Hepatocyte (in vitro differentiated cells): ENCODE data around the gene EGF. TPM values are rescaled to one million over a fixed set of nuclear protein-coding genes. Genes with fewer than 3 reads are reported as not detected.

Experiments
- DNase-seq: peaks from one replicate; pipeline ENCODE4 v3.0.0-alpha.2; 2016; ENCODE audit warnings: low spot score
- H2AFZ ChIP-seq: fragments of 200-600 bp; sonication (generic); 2 replicates; pipeline ENCODE4 v1.6.0; 2016; ENCODE audit warnings: antibody characterized with exemption, mild to moderate bottlenecking
- H3K27ac ChIP-seq: fragments of 200-600 bp; sonication (generic); 2 replicates; pipeline ENCODE4 v1.5.1; 2016; ENCODE audit warnings: mild to moderate bottlenecking
- H3K27me3 ChIP-seq: fragments of 200-600 bp; sonication (generic); 2 replicates; pipeline ENCODE4 v1.6.1; 2016
- H3K36me3 ChIP-seq: fragments of 200-600 bp; sonication (generic); replicated peaks from 2 replicates; pipeline ENCODE4 v1.5.1; 2016; ENCODE audit warnings: low read depth; ENCODE audit not compliant: insufficient read depth
- H3K4me1 ChIP-seq: fragments of 200-600 bp; sonication (generic); 2 replicates; pipeline ENCODE4 v1.5.1; 2016; ENCODE audit warnings: mild to moderate bottlenecking, moderate library complexity; ENCODE audit not compliant: insufficient read depth
- H3K4me2 ChIP-seq: fragments of 200-600 bp; sonication (generic); 2 replicates; pipeline ENCODE4 v1.6.0; 2016
- H3K4me3 ChIP-seq: fragments of 200-600 bp; sonication (generic); 2 replicates; pipeline ENCODE4 v1.5.1; 2016; ENCODE audit warnings: mild to moderate bottlenecking
- H3K79me2 ChIP-seq: fragments of 200-600 bp; sonication (generic); 2 replicates; pipeline ENCODE4 v1.6.0; 2017; ENCODE audit warnings: mild to moderate bottlenecking
- H3K9me2 ChIP-seq: fragments of 200-600 bp; sonication (generic); replicated peaks from 2 replicates; pipeline ENCODE4 v1.6.0; 2017; ENCODE audit warnings: mild to moderate bottlenecking; ENCODE audit not compliant: insufficient read depth
- H3K9me3 ChIP-seq: fragments of 200-600 bp; sonication (generic); 2 replicates; pipeline ENCODE4 v1.5.1; 2016; ENCODE audit warnings: low read depth, mild to moderate bottlenecking
- H4K20me1 ChIP-seq: fragments of 200-600 bp; sonication (generic); 2 replicates; pipeline ENCODE4 v1.6.0; 2016; ENCODE audit warnings: mild to moderate bottlenecking; ENCODE audit not compliant: insufficient read depth, poor library complexity, severe bottlenecking
- EZH2 ChIP-seq: fragments of 200-600 bp; sonication (generic); IDR thresholded peaks from 2 replicates; pipeline ENCODE4 v1.6.1; 2016; ENCODE audit warnings: antibody characterized with exemption, mild to moderate bottlenecking, borderline replicate concordance
- EZH2phosphoT487 ChIP-seq: fragments of 200-600 bp; sonication (generic); IDR thresholded peaks from one replicate; pipeline ENCODE4 v1.6.1; 2018; ENCODE audit warnings: antibody characterized with exemption, mild to moderate bottlenecking, low read depth, moderate library complexity; ENCODE audit not compliant: unreplicated experiment, severe bottlenecking
- WGBS: methylation state at CpG from one replicate; pipeline ENCODE4 v1.1.6; 2016; ENCODE audit warnings: low lambda C conversion rate; ENCODE audit errors: missing lambda C conversion rate; 5-methylcytosine and 5-hydroxymethylcytosine counted together
- polyA plus RNA-seq: library from polyadenylated mRNA; unstranded; fragments of >200 nt; fragmentation: Nextera tagmentation; extraction: Ambion mirVana; gene quantifications from 2 replicates; pipeline ENCODE4 v1.2.1, GENCODE V29; 2016
- total RNA-seq: library from RNA; depleted of rRNA; stranded (reverse); fragments of >200 nt; gene quantifications from 2 replicates; pipeline ENCODE4 v1.2.3, GENCODE V29; 2014
- TF ChIP-seq, protein P1 (sequence below): fragments of 200-600 bp; sonication (generic); IDR thresholded peaks from 2 replicates; pipeline ENCODE4 v1.5.1; 2016; ENCODE audit warnings: antibody characterized with exemption, mild to moderate bottlenecking; ENCODE audit not compliant: poor library complexity

Gene EGF
- total and polyA plus RNA-seq, 2 experiments from 2014 or later = 5.0 to 18.0 TPM

DNA sequence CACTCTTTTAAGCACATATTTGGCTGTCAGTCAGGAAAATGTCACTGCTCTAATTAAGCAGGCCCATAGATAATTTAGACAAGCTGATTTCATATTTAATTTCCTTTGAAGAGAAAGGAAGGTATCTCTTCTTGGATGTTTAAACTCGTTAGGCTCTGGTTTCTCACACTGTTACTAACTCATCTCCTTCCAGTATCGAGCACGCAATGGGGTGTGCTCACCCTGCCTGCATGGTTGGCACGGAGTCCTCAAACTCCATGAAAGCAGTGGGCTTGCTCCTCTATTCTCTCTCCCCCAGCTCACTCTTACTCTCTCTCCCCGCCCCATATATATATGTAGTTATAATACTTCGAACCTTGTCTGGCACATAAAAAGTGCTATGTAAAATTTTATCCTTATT is 76.9 kb downstream of the EGF start:
- Histone ChIP-seq H3K4me2 (no peak overlapping the region), H2AFZ (no peak overlapping the region), H3K4me3 (no peak overlapping the region), H3K27me3 (no peaks in the 10 kb centered on the region), H3K9me2 (no peaks in the 10 kb centered on the region), H3K79me2 (no peaks in the 10 kb centered on the region), H3K9me3 (no peaks in the 10 kb centered on the region), H3K36me3 (no peaks in the 10 kb centered on the region), H3K27ac (peak overlapping the region; percentile 61), H3K4me1 (no peaks in the 10 kb centered on the region), H4K20me1 (no peaks in the 10 kb centered on the region)
- TF ChIP-seq, protein P1, sequence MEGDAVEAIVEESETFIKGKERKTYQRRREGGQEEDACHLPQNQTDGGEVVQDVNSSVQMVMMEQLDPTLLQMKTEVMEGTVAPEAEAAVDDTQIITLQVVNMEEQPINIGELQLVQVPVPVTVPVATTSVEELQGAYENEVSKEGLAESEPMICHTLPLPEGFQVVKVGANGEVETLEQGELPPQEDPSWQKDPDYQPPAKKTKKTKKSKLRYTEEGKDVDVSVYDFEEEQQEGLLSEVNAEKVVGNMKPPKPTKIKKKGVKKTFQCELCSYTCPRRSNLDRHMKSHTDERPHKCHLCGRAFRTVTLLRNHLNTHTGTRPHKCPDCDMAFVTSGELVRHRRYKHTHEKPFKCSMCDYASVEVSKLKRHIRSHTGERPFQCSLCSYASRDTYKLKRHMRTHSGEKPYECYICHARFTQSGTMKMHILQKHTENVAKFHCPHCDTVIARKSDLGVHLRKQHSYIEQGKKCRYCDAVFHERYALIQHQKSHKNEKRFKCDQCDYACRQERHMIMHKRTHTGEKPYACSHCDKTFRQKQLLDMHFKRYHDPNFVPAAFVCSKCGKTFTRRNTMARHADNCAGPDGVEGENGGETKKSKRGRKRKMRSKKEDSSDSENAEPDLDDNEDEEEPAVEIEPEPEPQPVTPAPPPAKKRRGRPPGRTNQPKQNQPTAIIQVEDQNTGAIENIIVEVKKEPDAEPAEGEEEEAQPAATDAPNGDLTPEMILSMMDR = no peak
- WGBS = 64% methylated on average over 6 of the region's 6 CpGs
- DNase-seq = no peak

DNA sequence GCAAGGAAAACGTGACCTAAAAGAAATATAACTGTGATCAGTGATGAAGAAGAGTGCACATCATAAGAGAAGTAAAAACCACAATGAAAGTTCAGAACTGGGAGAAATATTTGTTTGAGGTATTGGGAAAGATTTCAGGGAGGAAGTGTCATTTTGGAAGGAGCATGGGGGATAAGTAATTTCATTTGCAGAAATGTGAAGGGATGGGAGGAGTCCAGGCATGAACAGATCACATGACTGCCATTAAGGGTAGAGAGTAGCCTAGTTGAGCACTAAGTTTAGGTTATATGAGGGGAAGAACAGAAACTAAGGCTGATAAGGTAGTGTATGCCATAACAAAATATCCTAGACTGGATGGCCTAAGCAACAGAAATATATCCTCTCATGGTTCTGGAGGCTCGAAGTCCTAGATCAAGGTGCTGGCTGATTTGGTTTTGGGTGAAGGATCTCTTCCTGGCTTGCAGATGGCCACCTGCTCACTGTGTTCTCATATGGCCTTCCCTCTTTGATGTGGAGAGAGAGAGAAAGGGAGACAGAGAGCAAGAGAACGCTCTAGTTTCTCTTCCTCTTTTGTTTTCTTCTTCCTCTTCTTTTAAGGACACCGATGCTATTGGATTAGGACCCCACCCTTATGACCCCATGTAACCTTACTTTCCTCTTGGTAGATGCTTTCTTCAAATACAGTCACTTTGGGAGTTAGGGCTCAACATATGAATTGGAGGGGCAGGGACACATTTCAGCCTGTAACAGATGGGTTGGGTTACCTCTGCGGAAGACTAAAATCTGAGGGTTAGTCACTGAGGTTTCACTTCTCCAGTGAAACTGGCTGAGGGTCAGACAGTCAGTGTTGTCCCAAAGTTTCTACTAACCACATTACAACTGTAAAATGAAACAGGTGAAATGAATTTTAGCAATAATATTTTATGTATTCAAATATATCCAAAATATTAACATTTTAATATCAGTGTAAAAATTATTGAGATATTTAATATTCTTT is 77.9 kb downstream of the EGF start:
- WGBS = 96% methylated on average over 5 of the region's 5 CpGs
- Histone ChIP-seq H4K20me1 (no peaks in the 10 kb centered on the region), H3K9me3 (no peaks in the 10 kb centered on the region), H3K27ac (no peak overlapping the region), H3K9me2 (no peaks in the 10 kb centered on the region), H3K27me3 (no peaks in the 10 kb centered on the region), H3K4me3 (no peak overlapping the region), H3K4me1 (no peaks in the 10 kb centered on the region), H2AFZ (no peak overlapping the region), H3K36me3 (no peaks in the 10 kb centered on the region), H3K4me2 (no peak overlapping the region), H3K79me2 (no peaks in the 10 kb centered on the region)
- no peak for DNase-seq
- TF ChIP-seq EZH2 = no peak
- TF ChIP-seq, protein P1 = no peak
- no peak for TF ChIP-seq EZH2phosphoT487

DNA sequence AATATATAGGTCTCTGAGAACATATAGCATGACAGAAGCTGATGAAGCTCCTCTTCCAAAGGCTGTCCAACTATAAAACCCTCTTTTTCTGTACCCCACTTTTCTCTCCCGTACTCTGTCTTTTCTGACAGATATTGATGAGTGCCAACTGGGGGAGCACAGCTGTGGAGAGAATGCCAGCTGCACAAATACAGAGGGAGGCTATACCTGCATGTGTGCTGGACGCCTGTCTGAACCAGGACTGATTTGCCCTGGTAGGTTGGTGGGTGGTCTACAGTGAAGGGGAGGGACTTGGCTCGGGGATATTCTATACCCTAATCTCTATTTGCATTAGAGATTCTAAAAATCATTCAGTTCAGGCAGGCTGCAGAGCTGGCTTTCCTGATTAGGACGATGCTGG is 80.4 kb downstream of the EGF start:
- Histone ChIP-seq H2AFZ (no peak overlapping the region), H3K79me2 (no peaks in the 10 kb centered on the region), H3K4me3 (no peak overlapping the region), H3K9me2 (no peaks in the 10 kb centered on the region), H3K4me1 (no peaks in the 10 kb centered on the region), H3K27ac (no peak overlapping the region), H4K20me1 (no peaks in the 10 kb centered on the region), H3K9me3 (no peaks in the 10 kb centered on the region), H3K4me2 (no peak overlapping the region), H3K27me3 (peaks cover 3% of the 10 kb centered on the region), H3K36me3 (no peaks in the 10 kb centered on the region)
- WGBS = 53% methylated on average over 4 of the region's 4 CpGs
- DNase-seq = no peak
- TF ChIP-seq, protein P1 = no peak
- TF ChIP-seq EZH2 (no peak), EZH2phosphoT487 (no peak)
